ENCODE measurements around the gene ABLIM2. TPM values are rescaled to one million over a fixed set of nuclear protein-coding genes. Genes with fewer than 3 reads are reported as not detected.

Gene ABLIM2
- total RNA-seq, 1 donor = under 0.01 TPM

- no peak for DNase-seq (ENCODE audit: low read depth in 2 of 3, low spot score in 2 of 3)
Measured at GRCh38 chr4:8107146-8107657, 51.4 kb downstream of the ABLIM2 start.

DNA sequence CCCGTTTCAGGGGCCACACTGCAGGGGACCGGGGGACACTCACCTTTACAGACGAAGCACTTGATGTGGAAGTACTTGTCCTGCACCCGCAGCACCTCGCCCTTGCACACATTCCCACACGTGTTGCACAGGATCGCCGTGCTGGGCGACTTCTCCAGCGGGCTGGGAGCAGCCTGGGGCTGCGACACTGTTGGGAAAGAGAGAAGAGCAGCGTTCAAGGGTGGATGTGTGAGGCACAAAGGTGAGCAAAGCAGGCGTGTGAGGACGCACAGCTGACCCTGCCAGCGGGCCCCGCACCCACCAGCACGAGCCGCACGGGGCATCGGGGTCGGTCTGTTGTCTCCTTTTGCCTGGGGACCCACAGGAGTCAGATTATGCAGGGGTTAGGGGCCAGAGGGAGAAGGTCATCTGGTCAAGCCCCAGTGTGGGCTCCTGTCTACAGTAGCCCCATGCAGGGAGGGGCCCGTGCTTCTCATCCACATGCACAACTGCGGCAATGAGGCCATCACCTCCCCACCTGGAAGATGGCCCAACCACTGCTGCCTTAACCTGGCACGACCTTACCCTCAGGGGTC lies 52.1 kb downstream of the ABLIM2 start:
- DNase-seq (ENCODE audit: low read depth in 2 of 3, low spot score in 2 of 3) = no peak

GRCh38 chr4:8105306-8106100 lies 53.1 kb downstream of the ABLIM2 start:
- no peak for DNase-seq (ENCODE audit: low read depth in 2 of 3, low spot score in 2 of 3)

- DNase-seq (ENCODE audit: low read depth in 2 of 3, low spot score in 2 of 3) = no peak
Measured at GRCh38 chr4:8104491-8105305, 53.9 kb downstream of the ABLIM2 start.

- no peak for DNase-seq (ENCODE audit: low read depth in 2 of 3, low spot score in 2 of 3)
Measured at GRCh38 chr4:8103421-8104390, 54.9 kb downstream of the ABLIM2 start.

DNA sequence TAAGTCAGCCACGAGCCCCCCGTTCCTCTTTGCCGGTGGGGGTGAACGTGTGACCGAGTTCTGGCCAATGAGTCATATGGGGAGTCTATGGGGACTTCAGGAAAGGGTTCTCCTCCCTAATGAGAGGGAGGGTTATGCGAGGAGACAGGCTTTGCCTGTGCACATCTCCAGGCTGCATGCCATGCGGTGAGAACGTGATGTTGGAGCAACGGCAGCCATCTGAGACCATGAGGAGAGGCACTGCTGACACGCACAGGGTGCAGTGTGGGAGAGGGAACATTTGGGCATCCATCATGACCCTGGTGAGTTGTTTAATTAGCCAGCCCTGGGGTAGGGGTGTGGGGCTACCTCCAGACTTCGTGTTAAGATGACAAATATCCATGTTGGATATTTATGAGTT lies 55.8 kb downstream of the ABLIM2 start:
- no peak for DNase-seq (ENCODE audit: low read depth in 2 of 3, low spot score in 2 of 3)

DNA sequence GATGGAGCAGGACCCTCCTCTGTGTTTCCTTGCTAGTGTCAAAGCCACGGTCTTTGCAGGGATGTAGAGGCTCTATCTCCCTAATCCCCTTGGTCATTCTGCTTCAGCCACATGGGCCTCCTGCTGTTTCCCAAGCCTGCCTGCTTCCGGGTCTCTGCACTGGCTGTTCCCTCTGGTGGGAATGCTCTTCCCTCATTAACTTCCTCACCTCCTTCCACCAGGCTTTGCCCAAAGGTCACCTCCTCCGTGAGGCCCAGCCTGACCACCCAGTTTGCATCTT lies 56.6 kb downstream of the ABLIM2 start:
- no peak for DNase-seq (ENCODE audit: low read depth in 2 of 3, low spot score in 2 of 3)

GRCh38 chr4:8101213-8102075 lies 57.2 kb downstream of the ABLIM2 start:
- DNase-seq (ENCODE audit: low read depth in 2 of 3, low spot score in 2 of 3) = no peak

DNA sequence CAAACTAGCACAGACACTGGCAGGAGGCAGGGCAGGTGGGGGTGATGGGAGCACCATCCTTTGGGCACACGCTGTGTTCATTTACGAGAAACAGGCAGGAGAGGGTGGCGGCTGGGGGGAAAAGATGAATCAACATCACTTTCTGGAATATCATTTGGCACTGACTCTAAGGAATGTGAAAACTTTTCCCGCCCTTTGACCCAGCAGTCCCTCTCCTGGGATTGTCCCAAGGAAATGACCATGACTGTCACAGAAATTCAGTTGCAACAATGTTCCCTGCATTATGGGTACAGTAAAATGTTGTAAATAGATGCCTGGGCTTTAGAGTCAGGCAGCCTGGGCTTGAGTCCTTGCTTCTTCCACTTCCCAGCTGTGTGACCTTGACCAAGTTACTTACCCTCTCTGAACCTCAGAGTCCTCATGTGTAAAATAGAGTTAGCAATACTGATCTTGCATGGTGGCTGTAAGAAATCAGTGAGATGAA lies 58.6 kb downstream of the ABLIM2 start:
- DNase-seq (ENCODE audit: low read depth in 2 of 3, low spot score in 2 of 3) = no peak

DNA sequence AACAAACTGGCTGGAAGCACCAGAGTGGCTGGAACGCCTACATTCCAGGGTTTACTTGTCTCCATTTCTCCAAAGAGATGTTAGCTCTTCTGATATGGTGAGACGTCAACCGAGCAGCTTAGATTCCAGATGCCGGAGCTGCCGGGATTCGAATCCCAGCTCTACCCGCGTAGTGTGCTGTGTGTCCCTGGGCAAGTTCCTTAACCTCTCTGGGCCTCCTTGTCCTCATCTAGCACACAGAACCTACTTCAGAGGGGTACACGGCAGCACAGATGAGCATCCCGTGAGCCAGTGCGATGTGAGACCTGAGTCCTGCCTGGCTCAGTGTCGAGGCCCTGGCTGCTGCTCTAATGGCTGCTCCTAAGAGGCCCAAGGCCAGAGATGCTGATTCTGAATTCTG lies 60.1 kb downstream of the ABLIM2 start:
- DNase-seq (ENCODE audit: low read depth in 2 of 3, low spot score in 2 of 3) = no peak

GRCh38 chr4:8097721-8098345 lies 60.8 kb downstream of the ABLIM2 start:
- no peak for DNase-seq (ENCODE audit: low read depth in 2 of 3, low spot score in 2 of 3)

DNA sequence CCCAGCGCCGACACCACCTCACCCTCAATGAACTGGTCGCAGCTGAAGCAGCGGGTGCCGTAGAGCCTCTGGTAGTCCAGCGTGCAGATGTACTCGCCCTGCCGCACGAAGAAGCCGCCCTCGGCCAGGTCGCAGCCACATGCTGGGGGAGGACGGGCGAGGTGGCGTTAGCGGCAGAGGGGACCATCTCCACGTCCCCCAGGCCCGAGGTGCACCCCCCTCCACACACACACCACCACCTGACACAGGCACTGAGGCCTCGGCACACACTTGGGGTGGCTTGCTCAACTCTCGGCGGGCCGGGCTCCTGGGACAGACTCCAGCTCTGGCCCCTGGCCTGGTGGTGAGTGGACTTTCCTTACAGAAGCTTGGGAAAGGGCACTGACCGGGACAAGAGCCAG lies 61.5 kb downstream of the ABLIM2 start:
- no peak for DNase-seq (ENCODE audit: low read depth in 2 of 3, low spot score in 2 of 3)

- no peak for DNase-seq (ENCODE audit: low read depth in 2 of 3, low spot score in 2 of 3)
Measured at GRCh38 chr4:8096690-8097061, 61.9 kb downstream of the ABLIM2 start.

DNA sequence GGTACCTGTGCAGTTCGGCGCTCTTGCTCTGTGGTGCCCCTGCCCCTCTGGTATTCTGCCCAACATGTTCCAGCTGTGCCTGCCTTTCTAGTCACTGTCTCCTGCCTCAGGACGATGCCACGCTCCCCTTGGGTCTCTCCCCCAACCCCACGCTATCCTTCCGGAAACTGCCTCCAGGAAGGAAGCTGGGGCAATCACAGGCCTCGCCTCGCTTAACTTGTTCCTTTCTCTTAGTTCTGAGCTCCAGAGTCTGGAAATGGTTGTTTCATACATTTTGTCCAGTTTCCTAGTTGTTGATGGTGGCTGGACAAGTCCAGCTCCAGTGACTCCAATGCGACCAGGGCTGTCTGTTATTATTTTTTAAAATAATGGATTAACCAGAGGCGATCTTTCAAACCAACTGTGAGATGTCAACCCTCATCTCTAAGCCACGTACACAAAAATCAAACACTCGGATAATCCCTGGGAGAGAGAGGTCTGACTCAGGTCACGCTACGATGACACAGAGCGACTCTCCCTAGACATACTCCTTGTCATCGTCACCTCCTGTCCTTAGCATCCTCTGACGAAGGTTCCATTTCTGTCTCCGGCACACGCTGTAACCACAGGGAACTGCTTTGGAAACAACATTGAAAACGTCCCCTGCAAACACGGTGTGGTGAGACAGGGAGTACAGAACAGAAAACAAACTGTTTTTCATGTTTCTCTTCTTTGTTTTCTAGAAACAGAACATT lies 62.5 kb downstream of the ABLIM2 start:
- no peak for DNase-seq (ENCODE audit: low read depth in 2 of 3, low spot score in 2 of 3)

- no peak for DNase-seq (ENCODE audit: low read depth in 2 of 3, low spot score in 2 of 3)
Measured at GRCh38 chr4:8093587-8094274, 64.9 kb downstream of the ABLIM2 start.

DNA sequence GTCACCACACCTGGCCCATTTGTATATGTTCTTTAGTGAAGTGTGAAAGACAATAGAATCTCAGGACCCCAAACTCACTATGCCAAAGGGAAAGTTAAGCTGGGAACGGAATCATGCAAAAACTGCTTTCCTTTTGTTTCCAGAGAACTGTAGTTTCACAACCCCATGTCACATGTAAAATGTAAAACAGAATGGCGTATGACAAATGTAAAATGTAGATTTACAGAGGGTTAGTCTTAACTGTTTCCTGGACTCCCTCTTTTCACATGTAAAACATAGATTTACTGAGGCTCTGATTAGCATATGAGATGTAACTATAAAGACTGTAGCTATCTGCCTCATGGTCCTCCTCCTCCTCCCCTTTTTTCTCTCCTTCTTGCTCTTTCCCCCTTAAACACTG lies 66.3 kb downstream of the ABLIM2 start:
- no peak for DNase-seq (ENCODE audit: low read depth in 2 of 3, low spot score in 2 of 3)

DNA sequence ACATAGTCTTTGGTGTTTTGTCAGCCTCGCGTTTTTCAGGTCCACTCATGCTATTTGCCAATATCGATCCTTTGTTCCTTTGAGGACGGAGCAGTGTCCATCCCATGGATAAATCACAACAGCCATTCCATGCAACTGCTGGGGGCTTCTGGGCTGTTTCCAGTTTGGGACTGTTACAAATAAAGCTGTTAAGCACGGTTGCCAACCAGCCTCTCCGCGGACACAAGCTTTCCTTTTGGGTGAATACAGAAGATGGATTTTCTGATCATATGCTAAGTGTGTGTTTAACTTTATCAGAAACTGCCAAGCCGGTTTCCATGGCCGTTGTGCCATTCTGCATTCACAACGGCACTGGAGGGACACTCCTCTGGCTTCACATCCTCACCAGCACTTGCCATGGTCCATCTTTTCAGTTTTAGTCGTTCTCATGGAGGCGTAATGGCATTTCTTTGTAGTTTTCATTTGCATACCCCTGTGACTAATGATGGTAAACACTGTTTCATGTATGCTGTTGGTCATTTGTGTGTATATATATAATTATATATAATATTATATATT lies 67.8 kb downstream of the ABLIM2 start:
- DNase-seq (ENCODE audit: low read depth in 2 of 3, low spot score in 2 of 3) = no peak
